Hindlimb muscle (tissue), 1 donor: Measurements from ENCODE around the gene CAPSL. TPM values are rescaled to one million over a fixed set of nuclear protein-coding genes. Genes with fewer than 3 reads are reported as not detected.
"Not testable (repeated sequence)": the region's sequence is repeated elsewhere in the genome, so short reads cannot be mapped to it uniquely, and the experiment has no call there.

Experiments used
- DNase-seq: peaks from one replicate; pipeline ENCODE4 v3.0.0-alpha.2; 2013
- polyA plus RNA-seq: library from polyadenylated mRNA; unstranded; fragments of 120-200 nt; gene quantifications from one replicate; pipeline ENCODE4 v1.2.1, GENCODE V29; 2013; ENCODE audit not compliant: insufficient read length

The CAPSL gene
- not detected for polyA plus RNA-seq

DNA sequence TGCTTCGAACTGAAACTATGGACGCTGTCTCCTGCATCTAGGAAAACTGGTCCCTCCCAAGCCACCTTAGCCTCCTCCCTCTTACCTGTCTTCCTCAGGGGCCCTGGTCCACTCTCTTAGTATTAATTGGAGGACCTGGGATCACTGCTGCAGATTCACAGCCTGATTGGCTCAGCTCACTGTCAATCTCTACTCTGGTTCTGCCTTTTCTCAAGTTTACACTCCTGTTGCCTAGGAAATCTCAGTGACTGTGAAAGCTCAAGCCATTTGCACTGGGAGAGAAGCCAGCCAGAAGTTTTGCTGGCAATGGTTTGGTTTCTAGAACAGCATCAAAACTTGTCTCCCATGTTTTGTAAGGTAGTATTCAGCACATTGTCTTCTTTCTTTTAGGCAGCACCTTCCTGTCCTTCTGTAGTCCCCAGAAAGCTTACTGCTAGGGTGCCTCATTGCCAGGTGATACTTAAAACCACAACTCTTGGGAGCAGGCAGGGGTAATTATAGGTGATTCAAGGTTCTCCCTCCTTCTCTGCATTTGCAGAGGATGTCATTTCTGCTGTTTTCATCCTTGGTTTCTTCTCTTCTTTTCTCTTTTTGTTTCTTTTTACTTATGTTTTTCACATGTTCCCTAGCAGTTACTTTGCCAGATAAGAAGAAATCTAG lies at the start of gene CAPSL:
Gene CAPSL, minus strand, starts transcription at position 55 of the 660 bp plus-strand sequence. CDS start 17,502 bp downstream, outside the sequence.
- DNase-seq: peak; percentile 79

- no peak for DNase-seq
Measured at GRCh38 chr5:35987776-35988175, 49.4 kb upstream of the CAPSL start.

GRCh38 chr5:35979715-35980114 lies 41.3 kb upstream of the CAPSL start:
- no peak for DNase-seq

DNA sequence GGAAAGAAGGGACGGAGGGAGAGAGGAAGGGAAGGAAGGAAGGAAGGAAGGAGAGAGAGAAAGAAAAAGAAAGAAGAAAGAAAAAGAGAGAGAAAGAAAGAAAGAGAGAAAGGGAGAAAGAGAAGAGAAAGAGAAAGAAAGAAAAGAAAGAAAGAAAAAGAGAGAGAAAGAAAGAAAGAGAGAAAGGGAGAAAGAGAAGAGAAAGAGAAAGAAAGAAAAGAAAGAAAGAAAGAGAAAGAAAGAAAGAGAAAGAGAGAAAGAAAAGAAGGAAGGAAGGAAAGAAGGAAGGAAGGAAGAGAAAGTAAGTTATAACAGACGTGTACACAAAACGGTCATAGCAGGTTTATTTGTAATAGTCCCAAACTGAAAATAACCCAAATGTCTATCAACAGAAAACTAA lies 38.4 kb upstream of the CAPSL start:
- not testable (repeated sequence) for DNase-seq

- no peak for DNase-seq
Measured at GRCh38 chr5:35974570-35974969, 36.1 kb upstream of the CAPSL start.

- no peak for DNase-seq
Measured at GRCh38 chr5:35971878-35972210, 33.4 kb upstream of the CAPSL start.

DNA sequence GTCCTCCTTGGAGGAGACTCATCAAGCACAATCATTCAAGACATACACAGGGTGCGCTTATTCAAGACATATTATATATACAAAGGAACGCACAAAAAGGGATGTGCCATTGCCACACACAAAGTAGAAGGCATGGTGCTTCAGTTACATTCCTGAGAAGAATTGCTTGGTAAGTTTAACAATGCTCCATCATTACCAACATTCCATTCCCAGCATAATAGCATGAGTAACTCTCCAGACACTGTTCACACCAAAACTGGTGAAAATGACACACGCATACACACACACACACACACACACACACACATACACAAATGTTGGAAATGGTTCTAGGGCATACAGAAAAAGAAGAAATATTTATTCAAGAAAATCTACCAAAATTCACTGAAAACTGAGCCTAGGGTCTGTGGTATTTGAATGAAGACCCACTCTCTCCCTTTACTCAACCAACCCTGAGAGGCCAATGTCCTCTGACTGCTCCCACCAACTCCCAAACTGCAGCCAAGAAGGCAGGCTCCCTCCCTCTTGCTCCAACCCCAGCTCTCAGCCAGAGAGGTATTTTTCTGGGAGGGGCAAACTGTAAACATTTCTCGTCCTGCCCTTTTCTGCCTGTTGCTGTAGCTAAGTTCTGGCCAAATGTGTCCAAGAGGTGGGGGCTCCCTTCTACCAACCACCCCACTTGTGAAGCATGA lies 32.9 kb upstream of the CAPSL start:
- no peak for DNase-seq

DNA sequence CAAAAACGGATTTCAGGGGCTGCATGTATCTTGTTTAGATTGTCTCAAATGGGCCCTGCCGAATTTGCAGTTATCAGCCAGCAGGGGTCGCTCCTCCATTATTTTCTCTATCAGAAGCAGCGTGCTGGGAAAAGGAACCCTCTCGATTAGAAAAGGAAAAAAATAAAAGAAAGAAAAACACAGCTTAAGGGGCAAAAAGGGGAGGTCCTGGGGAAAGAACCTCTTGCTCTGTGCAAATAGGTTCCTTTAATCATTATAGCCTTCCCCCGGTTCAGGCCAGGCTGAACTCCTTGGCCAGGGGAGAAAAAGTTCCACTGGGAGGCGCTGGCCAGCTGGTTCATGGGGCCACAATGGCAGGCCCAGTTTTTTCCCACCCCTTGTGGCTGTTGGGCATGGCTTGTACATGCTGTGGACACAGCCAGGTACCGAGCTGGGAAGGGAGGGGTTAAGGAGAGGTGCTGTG lies 25.0 kb upstream of the CAPSL start:
- DNase-seq: no peak

GRCh38 chr5:35960328-35960727 lies 21.9 kb upstream of the CAPSL start:
- DNase-seq: no peak

GRCh38 chr5:35956429-35956828 lies 18.0 kb upstream of the CAPSL start:
- DNase-seq: no peak

- DNase-seq: no peak
Measured at GRCh38 chr5:35954175-35954574, 15.8 kb upstream of the CAPSL start.

GRCh38 chr5:35947085-35947484 lies 8.7 kb upstream of the CAPSL start:
- DNase-seq: no peak

- no peak for DNase-seq
Measured at GRCh38 chr5:35939639-35940038, 1.2 kb upstream of the CAPSL start.

GRCh38 chr5:35926389-35927051 lies 11.9 kb downstream of the CAPSL start:
- DNase-seq: peak; percentile 56

- DNase-seq: peak; percentile 59
Measured at GRCh38 chr5:35924950-35925722, 13.3 kb downstream of the CAPSL start.

- no peak for DNase-seq
Measured at GRCh38 chr5:35924122-35924949, 14.1 kb downstream of the CAPSL start.

DNA sequence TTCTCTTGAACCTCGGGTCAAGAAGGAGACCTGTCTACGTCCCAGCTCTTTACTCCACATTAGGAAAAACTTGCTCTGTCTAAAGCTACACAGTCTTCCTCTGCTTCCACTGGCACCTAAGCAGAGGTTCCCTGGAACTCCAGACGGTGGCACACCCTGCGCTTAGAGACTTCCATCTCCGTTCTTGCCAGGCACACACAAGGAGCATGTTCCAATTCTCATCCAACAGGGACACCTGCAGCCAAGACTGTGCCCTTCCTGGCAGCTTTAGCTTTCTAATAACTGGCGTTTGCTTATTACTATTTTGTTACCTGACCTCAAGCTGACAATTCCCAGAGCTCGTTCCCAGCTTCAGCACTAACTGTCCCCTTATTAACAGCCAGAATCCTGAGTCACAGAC lies 16.0 kb downstream of the CAPSL start:
- DNase-seq: no peak

- DNase-seq: no peak
Measured at GRCh38 chr5:35921930-35922329, 16.5 kb downstream of the CAPSL start.

- DNase-seq: no peak
Measured at GRCh38 chr5:35920890-35921289, 17.5 kb downstream of the CAPSL start.

DNA sequence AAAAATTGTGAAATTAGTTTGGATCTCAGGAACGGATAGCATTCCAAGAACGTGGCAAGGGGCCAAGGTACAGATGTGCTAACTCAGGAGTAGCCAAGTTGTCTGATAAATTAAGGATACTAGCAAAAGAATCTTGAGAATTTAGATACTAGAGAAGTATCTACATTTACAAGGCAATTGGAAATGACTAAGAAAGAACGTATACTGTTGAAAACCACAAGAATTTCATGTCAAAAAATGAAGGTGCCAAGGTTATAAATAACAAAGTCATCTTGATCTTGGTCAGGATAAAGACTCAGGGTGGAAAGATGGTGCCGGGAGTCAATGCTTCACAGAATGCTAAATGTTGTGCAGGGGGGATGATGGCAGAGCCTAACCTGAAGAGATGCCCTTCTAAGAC lies 19.2 kb downstream of the CAPSL start:
- no peak for DNase-seq

DNA sequence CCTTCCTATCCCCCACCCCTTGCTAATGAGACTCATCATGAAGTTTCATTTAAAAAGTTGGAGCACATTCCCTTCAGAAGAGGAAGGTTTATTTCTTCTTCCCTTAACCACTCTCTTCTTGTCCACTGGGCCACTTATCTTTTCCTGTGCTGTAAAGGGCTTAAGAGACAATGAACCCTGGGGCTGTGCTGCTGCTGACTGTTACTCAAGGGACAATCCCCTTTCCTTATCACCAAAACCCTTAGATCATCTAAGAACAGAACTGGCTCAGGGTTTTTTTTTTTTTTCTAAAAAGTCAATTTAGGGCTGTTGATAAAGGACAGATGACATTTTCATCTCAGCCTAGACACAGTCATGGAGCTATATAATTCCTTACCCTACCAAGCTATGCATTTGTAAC lies 29.6 kb downstream of the CAPSL start:
- DNase-seq: no peak

- DNase-seq: no peak
Measured at GRCh38 chr5:35908228-35908627, 30.2 kb downstream of the CAPSL start.
